HL-60 (cell line): Measurements from ENCODE around the gene SCLT1.
"Not testable (repeated sequence)": the region's sequence is repeated elsewhere in the genome, so short reads cannot be mapped to it uniquely, and the experiment has no call there.

ENCODE experiments used
- DNase-seq, 2 experiments: peaks; one replicate each; pipeline ENCODE4 v3.0.0-alpha.2; 2010 to 2020; ENCODE audit warnings: low read depth in 1 of 2, low spot score in 1 of 2
- H3K27ac ChIP-seq: fragments of 250-450 bp; sonication (Bioruptor Pico); replicated peaks from 2 replicates; pipeline ENCODE4 v1.5.1; 2020; ENCODE audit warnings: mild to moderate bottlenecking, moderate library complexity
- H3K27me3 ChIP-seq: fragments of 250-450 bp; sonication (Bioruptor Pico); 2 replicates; pipeline ENCODE4 v1.5.1; 2021; ENCODE audit warnings: mild to moderate bottlenecking, moderate library complexity; ENCODE audit not compliant: insufficient read depth, poor library complexity, severe bottlenecking
- H3K4me3 ChIP-seq: replicated peaks from 2 replicates; pipeline ENCODE4 v1.5.1; 2011; ENCODE audit warnings: mild to moderate bottlenecking, control low read depth, low read length; ENCODE audit not compliant: insufficient read depth
- GABPA ChIP-seq: IDR thresholded peaks from 2 replicates; pipeline ENCODE4 v1.6.1; 2012; ENCODE audit warnings: low read depth
- POLR2AphosphoS5 ChIP-seq: IDR thresholded peaks from 2 replicates; pipeline ENCODE4 v1.6.1; 2012; ENCODE audit warnings: low read depth
- SPI1 ChIP-seq: IDR thresholded peaks from 2 replicates; pipeline ENCODE4 v1.6.1; 2012; ENCODE audit warnings: low read depth, mild to moderate bottlenecking, borderline replicate concordance
- TF ChIP-seq, protein P1 (sequence below): IDR thresholded peaks from 2 replicates; pipeline ENCODE4 v1.6.1; 2012; ENCODE audit warnings: low read depth; ENCODE audit not compliant: insufficient replicate concordance
- TF ChIP-seq, protein P2 (sequence below): IDR thresholded peaks from one replicate; pipeline ENCODE4 v1.5.1; 2011; ENCODE audit warnings: low read length, control low read depth, inconsistent platforms; ENCODE audit not compliant: insufficient read depth

The SCLT1 gene

DNA sequence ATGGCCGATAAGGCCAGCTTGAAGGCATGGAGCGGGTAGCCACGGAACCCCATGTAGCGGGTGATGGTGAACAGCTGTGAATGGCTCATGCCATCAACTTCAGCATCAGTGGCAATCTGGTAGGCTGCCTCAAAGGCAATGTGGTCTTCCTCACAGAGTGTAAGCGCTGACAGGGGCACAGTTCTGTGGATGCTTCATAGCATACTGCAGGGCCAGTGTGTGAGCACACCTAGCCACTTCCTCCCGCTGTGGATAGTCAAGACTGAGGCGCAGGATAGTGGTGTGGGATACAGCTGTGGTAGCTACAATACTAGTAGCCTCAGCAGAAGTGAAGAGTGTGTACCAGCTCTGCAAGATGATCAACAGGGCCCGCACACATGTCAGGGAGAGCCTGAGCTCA lies 43.1 kb upstream of the SCLT1 start:
- H3K27ac ChIP-seq = no peak overlapping the region
- H3K4me3 ChIP-seq = no peak overlapping the region
- H3K27me3 ChIP-seq = no peaks in the 10 kb centered on the region
- DNase-seq = no peak
- TF ChIP-seq POLR2AphosphoS5 = no peak
- no peak for TF ChIP-seq SPI1
- TF ChIP-seq GABPA = no peak
- TF ChIP-seq, protein P1, sequence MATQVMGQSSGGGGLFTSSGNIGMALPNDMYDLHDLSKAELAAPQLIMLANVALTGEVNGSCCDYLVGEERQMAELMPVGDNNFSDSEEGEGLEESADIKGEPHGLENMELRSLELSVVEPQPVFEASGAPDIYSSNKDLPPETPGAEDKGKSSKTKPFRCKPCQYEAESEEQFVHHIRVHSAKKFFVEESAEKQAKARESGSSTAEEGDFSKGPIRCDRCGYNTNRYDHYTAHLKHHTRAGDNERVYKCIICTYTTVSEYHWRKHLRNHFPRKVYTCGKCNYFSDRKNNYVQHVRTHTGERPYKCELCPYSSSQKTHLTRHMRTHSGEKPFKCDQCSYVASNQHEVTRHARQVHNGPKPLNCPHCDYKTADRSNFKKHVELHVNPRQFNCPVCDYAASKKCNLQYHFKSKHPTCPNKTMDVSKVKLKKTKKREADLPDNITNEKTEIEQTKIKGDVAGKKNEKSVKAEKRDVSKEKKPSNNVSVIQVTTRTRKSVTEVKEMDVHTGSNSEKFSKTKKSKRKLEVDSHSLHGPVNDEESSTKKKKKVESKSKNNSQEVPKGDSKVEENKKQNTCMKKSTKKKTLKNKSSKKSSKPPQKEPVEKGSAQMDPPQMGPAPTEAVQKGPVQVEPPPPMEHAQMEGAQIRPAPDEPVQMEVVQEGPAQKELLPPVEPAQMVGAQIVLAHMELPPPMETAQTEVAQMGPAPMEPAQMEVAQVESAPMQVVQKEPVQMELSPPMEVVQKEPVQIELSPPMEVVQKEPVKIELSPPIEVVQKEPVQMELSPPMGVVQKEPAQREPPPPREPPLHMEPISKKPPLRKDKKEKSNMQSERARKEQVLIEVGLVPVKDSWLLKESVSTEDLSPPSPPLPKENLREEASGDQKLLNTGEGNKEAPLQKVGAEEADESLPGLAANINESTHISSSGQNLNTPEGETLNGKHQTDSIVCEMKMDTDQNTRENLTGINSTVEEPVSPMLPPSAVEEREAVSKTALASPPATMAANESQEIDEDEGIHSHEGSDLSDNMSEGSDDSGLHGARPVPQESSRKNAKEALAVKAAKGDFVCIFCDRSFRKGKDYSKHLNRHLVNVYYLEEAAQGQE = no peak
- TF ChIP-seq, protein P2, sequence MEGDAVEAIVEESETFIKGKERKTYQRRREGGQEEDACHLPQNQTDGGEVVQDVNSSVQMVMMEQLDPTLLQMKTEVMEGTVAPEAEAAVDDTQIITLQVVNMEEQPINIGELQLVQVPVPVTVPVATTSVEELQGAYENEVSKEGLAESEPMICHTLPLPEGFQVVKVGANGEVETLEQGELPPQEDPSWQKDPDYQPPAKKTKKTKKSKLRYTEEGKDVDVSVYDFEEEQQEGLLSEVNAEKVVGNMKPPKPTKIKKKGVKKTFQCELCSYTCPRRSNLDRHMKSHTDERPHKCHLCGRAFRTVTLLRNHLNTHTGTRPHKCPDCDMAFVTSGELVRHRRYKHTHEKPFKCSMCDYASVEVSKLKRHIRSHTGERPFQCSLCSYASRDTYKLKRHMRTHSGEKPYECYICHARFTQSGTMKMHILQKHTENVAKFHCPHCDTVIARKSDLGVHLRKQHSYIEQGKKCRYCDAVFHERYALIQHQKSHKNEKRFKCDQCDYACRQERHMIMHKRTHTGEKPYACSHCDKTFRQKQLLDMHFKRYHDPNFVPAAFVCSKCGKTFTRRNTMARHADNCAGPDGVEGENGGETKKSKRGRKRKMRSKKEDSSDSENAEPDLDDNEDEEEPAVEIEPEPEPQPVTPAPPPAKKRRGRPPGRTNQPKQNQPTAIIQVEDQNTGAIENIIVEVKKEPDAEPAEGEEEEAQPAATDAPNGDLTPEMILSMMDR = no peak

- H3K27ac ChIP-seq = no peak overlapping the region
- no peaks in the 10 kb centered on the region for H3K27me3 ChIP-seq
- TF ChIP-seq POLR2AphosphoS5 (no peak), GABPA (no peak), SPI1 (no peak)
- TF ChIP-seq, protein P1 = no peak
- TF ChIP-seq, protein P2 = no peak
- DNase-seq = no peak
- no peak overlapping the region for H3K4me3 ChIP-seq
These were observed 38.0 kb upstream of the SCLT1 start for GRCh38 chr4:129131343-129131742.

DNA sequence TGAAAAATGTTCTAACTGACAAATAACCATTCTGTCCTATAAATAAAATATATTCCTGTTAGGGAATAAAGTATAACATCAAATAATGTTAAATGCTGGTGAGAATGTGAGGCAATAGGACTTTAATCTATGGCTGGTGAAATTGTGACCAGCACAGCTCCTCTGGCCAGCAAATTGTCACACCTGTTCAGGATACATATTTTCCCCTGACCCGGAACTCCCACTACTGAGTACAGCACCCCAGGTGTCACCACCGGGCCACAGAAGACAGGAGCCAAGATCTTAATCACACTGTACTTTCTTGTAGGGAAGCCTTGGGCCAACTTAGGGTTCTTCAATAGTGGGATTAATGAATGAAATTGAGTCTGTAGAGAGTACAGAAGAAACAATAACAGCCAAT lies 35.8 kb upstream of the SCLT1 start:
- Histone ChIP-seq H3K27me3 (no peaks in the 10 kb centered on the region), H3K27ac (no peak overlapping the region), H3K4me3 (no peak overlapping the region)
- TF ChIP-seq, protein P2 = no peak
- TF ChIP-seq POLR2AphosphoS5 = no peak
- no peak for TF ChIP-seq GABPA
- TF ChIP-seq, protein P1 = no peak
- no peak for TF ChIP-seq SPI1
- DNase-seq = no peak

- not testable (repeated sequence) for H3K4me3 ChIP-seq, DNase-seq, H3K27ac ChIP-seq, H3K27me3 ChIP-seq
These were observed 33.3 kb upstream of the SCLT1 start for GRCh38 chr4:129126614-129127013.
